NCI-H69 (cell line): ENCODE results near the gene MLC1.

Experiments
- DNase-seq: peaks from one replicate; lab custom pipeline; 2025; lab: John Stamatoyannopoulos, UW

MLC1 gene

GRCh38 chr22:50076646-50077535, 8.3 kb downstream of the MLC1 start:
- DNase-seq: no peak

- DNase-seq: peak; percentile 65
These were observed 10.4 kb downstream of the MLC1 start for GRCh38 chr22:50074551-50075530.

- DNase-seq: no peak
These were observed 11.2 kb downstream of the MLC1 start for GRCh38 chr22:50074056-50074455.

GRCh38 chr22:50072714-50073538, 12.3 kb downstream of the MLC1 start:
- DNase-seq: no peak

GRCh38 chr22:50072167-50072555, 13.1 kb downstream of the MLC1 start:
- DNase-seq: no peak

- no peak for DNase-seq
These were observed 13.6 kb downstream of the MLC1 start for GRCh38 chr22:50071432-50072166.

GRCh38 chr22:50070366-50070765, 14.9 kb downstream of the MLC1 start:
- no peak for DNase-seq

- no peak for DNase-seq
These were observed 17.1 kb downstream of the MLC1 start for GRCh38 chr22:50068096-50068495.

- DNase-seq: no peak
These were observed 18.0 kb downstream of the MLC1 start for GRCh38 chr22:50067244-50067643.

GRCh38 chr22:50064453-50064852, 20.8 kb downstream of the MLC1 start:
- no peak for DNase-seq

- no peak for DNase-seq
These were observed 21.4 kb downstream of the MLC1 start for GRCh38 chr22:50063589-50064393.

GRCh38 chr22:50062509-50063135, 22.6 kb downstream of the MLC1 start:
- DNase-seq: no peak

- no peak for DNase-seq
These were observed 23.3 kb downstream of the MLC1 start for GRCh38 chr22:50061824-50062355.

- DNase-seq: no peak
These were observed 23.9 kb downstream of the MLC1 start for GRCh38 chr22:50061141-50061823.

- no peak for DNase-seq
These were observed 24.6 kb downstream of the MLC1 start for GRCh38 chr22:50060441-50061140.

GRCh38 chr22:50059881-50060262, 25.4 kb downstream of the MLC1 start:
- no peak for DNase-seq

GRCh38 chr22:50058906-50059880, 26.0 kb downstream of the MLC1 start:
- DNase-seq: peak; percentile 66
